K562 (cell line): ENCODE results near the gene PDCD1. TPM values are rescaled to one million over a fixed set of nuclear protein-coding genes. Genes with fewer than 3 reads are reported as not detected.

Source experiments
- ATAC-seq: fragments of 200-7000 bp; cut with Tn5 transposase; 3 replicates; pipeline ENCODE4 v1.9.1; 2020; ENCODE audit warnings: moderate library complexity
- BruUV-seq: library from RNA; stranded (reverse); fragments of 400-500 nt; replicated peaks from 2 replicates; lab custom pipeline; 2021; lab: Mats Ljungman, UMichigan
- CTCF ChIA-PET: fragments of 300-600 bp; formaldehyde crosslinking; extraction: SDS; loops from one replicate; lab custom pipeline; 2021; ENCODE audit warnings: low intra/inter-chr PET ratio; lab: Yijun Ruan, JAX
- POLR2A ChIA-PET: fragments of 300-600, 350-650 bp; sonication (Branson Sonifier 250); formaldehyde crosslinking; extraction: SDS; loops from one replicate; lab custom pipeline; 2021; ENCODE audit warnings: antibody characterized with exemption, inconsistent platforms; lab: Yijun Ruan, JAX
- DNase-seq, 4 experiments: peaks; one replicate each; pipeline versions ENCODE4 v3.0.0 to v3.0.0-alpha.2; 2011 to 2018; ENCODE audit warnings: low spot score in 3 of 4, mixed read lengths in 3 of 4; ENCODE audit errors: extremely low read depth in 1 of 4
- FAIRE-seq: peaks from 2 replicates; lab custom pipeline; 2011; peaks lifted over from hg19 to GRCh38; lab: Jason Lieb, UNC
- H2AFZ ChIP-seq: 2 replicates; pipeline ENCODE4 v1.6.0; 2011; ENCODE audit warnings: low read depth, low read length, control low read depth, inconsistent platforms
- H3K27ac ChIP-seq: fragments of 200-600 bp; 3 replicates; pipeline ENCODE4 v1.8.0; 2011; ENCODE audit warnings: low read depth, mild to moderate bottlenecking, control low read depth, inconsistent platforms, low read length, moderate library complexity, mixed read lengths; ENCODE audit errors: extremely low read depth
- H3K27me3 ChIP-seq, 2 experiments: fragments of 300-600 bp in 1 of 2; 2 replicates in 1 of 2; 3 replicates in 1 of 2; pipeline versions ENCODE4 v1.6.0 to v1.8.0; 2011; ENCODE audit warnings: inconsistent platforms in 2 of 2, low read length in 2 of 2, mild to moderate bottlenecking in 1 of 2, mixed read lengths in 1 of 2, moderate library complexity in 1 of 2; ENCODE audit not compliant: control insufficient read depth in 2 of 2, insufficient read depth in 2 of 2
- H3K36me3 ChIP-seq: fragments of 300-600 bp; 3 replicates; pipeline ENCODE4 v1.8.0; 2011; ENCODE audit warnings: mild to moderate bottlenecking, low read length, inconsistent platforms; ENCODE audit not compliant: control insufficient read depth, insufficient read depth
- H3K4me1 ChIP-seq, 2 experiments: fragments of 200-600 bp in 1 of 2; replicated peaks in 1 of 2; 2 replicates in 1 of 2; 3 replicates in 1 of 2; pipeline versions ENCODE4 v1.5.1 to v1.8.0; 2011; ENCODE audit warnings: inconsistent platforms in 2 of 2, low read length in 2 of 2, mild to moderate bottlenecking in 1 of 2, mixed read lengths in 1 of 2, moderate library complexity in 1 of 2; ENCODE audit not compliant: control insufficient read depth in 2 of 2, insufficient read depth in 2 of 2
- H3K4me2 ChIP-seq: 2 replicates; pipeline ENCODE4 v1.6.1; 2011; ENCODE audit warnings: low read length, control low read depth, inconsistent platforms, mixed read lengths; ENCODE audit not compliant: insufficient read depth
- H3K4me3 ChIP-seq: fragments of 200-600 bp; sonication (generic), shearing (Covaris generic); 2 replicates; pipeline ENCODE4 v1.5.1; 2016; ENCODE audit warnings: control low read depth, inconsistent platforms
- H3K79me2 ChIP-seq: fragments of 200-600 bp; 3 replicates; pipeline ENCODE4 v1.8.0; 2011; ENCODE audit warnings: low read length, inconsistent platforms; ENCODE audit not compliant: control insufficient read depth, insufficient read depth
- H3K9ac ChIP-seq, 2 experiments: 2 replicates each; pipeline versions ENCODE4 v1.6.0 to v1.6.1; 2011; ENCODE audit warnings: low read depth in 2 of 2, low read length in 2 of 2, control low read depth in 1 of 2, inconsistent platforms in 1 of 2, mild to moderate bottlenecking in 1 of 2, mixed read lengths in 1 of 2; ENCODE audit not compliant: insufficient read depth in 1 of 2
- H3K9me1 ChIP-seq: one replicate; pipeline ENCODE4 v1.6.0; 2011; ENCODE audit warnings: inconsistent platforms, mild to moderate bottlenecking, low read length, moderate library complexity; ENCODE audit not compliant: control insufficient read depth, insufficient read depth
- H3K9me3 ChIP-seq: replicated peaks from 2 replicates; pipeline ENCODE4 v1.5.1; 2011; ENCODE audit warnings: low read depth, low read length, inconsistent platforms; ENCODE audit not compliant: control insufficient read depth, insufficient read depth
- H4K20me1 ChIP-seq: replicated peaks from 2 replicates; pipeline ENCODE4 v1.6.1; 2011; ENCODE audit warnings: low read length, inconsistent platforms, mixed read lengths; ENCODE audit not compliant: control insufficient read depth, insufficient read depth
- BMI1 ChIP-seq: fragments of 150-350 bp; IDR thresholded peaks from 2 replicates; pipeline ENCODE4 v1.6.1; 2014; ENCODE audit warnings: low read length
- CBX1 ChIP-seq: sonication (generic); IDR thresholded peaks from 2 replicates; pipeline ENCODE4 v1.6.1; 2016; ENCODE audit warnings: antibody characterized with exemption, low read depth, mild to moderate bottlenecking
- CHD4 ChIP-seq: fragments of 200-600 bp; sonication (generic); IDR thresholded peaks from 3 replicates; pipeline ENCODE4 v1.6.1; 2012; ENCODE audit warnings: low read depth, mild to moderate bottlenecking, mixed read lengths, low read length, inconsistent platforms; ENCODE audit not compliant: insufficient read depth, insufficient replicate concordance, poor library complexity, severe bottlenecking
- CSDE1 ChIP-seq, 2 experiments: fragments of 450-650 bp; IDR thresholded peaks; 2 replicates each; pipeline ENCODE4 v1.6.1; 2016; ENCODE audit warnings: mild to moderate bottlenecking in 1 of 2
- FOS ChIP-seq: IDR thresholded peaks from 3 replicates; pipeline ENCODE4 v1.6.1; 2011; ENCODE audit not compliant: insufficient read length; ENCODE audit errors: extremely low read depth
- FOXJ3 ChIP-seq: sonication (generic); formaldehyde crosslinking; IDR thresholded peaks from 2 replicates; pipeline ENCODE4 v1.4.0; 2020; ENCODE audit warnings: mild to moderate bottlenecking, missing genetic modification reagents
- GTF2E2 ChIP-seq: fragments of 200-800 bp; sonication (Bioruptor generic); IDR thresholded peaks from 2 replicates; pipeline ENCODE4 v1.6.1; 2016; ENCODE audit warnings: missing genetic modification characterization, missing compliant biosample characterization
- KAT2B ChIP-seq: IDR thresholded peaks from one replicate; pipeline ENCODE4 v1.6.1; 2012; ENCODE audit warnings: low read depth, mild to moderate bottlenecking, control low read depth, inconsistent platforms, low read length, moderate library complexity
- NUFIP1 ChIP-seq: fragments of 450-650 bp; IDR thresholded peaks from 2 replicates; pipeline ENCODE4 v1.6.1; 2018; ENCODE audit not compliant: partially characterized antibody
- RFX1 ChIP-seq: fragments of 450-650 bp; IDR thresholded peaks from 2 replicates; pipeline ENCODE4 v1.6.1; 2016; ENCODE audit warnings: mild to moderate bottlenecking, moderate library complexity
- RHOXF2B ChIP-seq: fragments of 250-450 bp; sonication (Bioruptor Pico); conservative IDR thresholded peaks from 2 replicates; pipeline ENCODE4 v1.5.1; 2021
- SAFB ChIP-seq: fragments of 200-400 bp; formaldehyde crosslinking; IDR thresholded peaks from 2 replicates; pipeline ENCODE4 v1.6.1; 2017; ENCODE audit warnings: low read depth, low read length, borderline replicate concordance
- WGBS: fragments of 100-300 bp; shearing (Covaris generic); methylation state at CpG from one replicate; pipeline ENCODE4 v1.1.6; 2016; ENCODE audit warnings: low coverage, mixed read lengths; ENCODE audit not compliant: insufficient coverage; ENCODE audit errors: missing lambda C conversion rate; 5-methylcytosine and 5-hydroxymethylcytosine counted together
- in situ Hi-C: fragments of 300-500 bp; cut with MboI; formaldehyde crosslinking; loops from 4 replicates; pipeline ENCODE4 v1.15.0; 2018; ENCODE audit warnings: inconsistent platforms, mixed read lengths
- intact Hi-C: fragments of 100-400 bp; cut with micrococcal nuclease; formaldehyde crosslinking; loops from 2 replicates; pipeline ENCODE4 v1.14.2; 2022
- polyA plus RNA-seq, 8 experiments: library from polyadenylated mRNA; depleted of rRNA in 4 of 8; stranded (reverse) in 5 of 8; unstranded in 3 of 8; fragments of >200 nt; fragmentation: Nextera tagmentation in 2 of 8; fragmentation: Illumina TruSeq in 1 of 8; extraction: Ambion mirVana in 2 of 8; extraction: Trizol in 1 of 8; gene quantifications; 2 replicates each; pipeline versions ENCODE4 v1.2.1 to v1.2.3, GENCODE V29; 2011 to 2014; ENCODE audit warnings: inconsistent platforms in 1 of 8, missing spikeins in 1 of 8
- total RNA-seq, 7 experiments: library from RNA; depleted of rRNA in 6 of 7; stranded (reverse); fragments of >200 nt in 6 of 7; fragmentation: Illumina TruSeq in 2 of 7; extraction: Trizol in 2 of 7; gene quantifications; 2 replicates each; pipeline versions ENCODE4 v1.2.1 to v1.2.3, GENCODE V29; 2011 to 2021; ENCODE audit warnings: low replicate concordance in 1 of 7
- TF ChIP-seq, protein P1 (sequence below): fragments of 250-450 bp; sonication (Bioruptor Pico); IDR thresholded peaks from 2 replicates; pipeline ENCODE4 v1.4.0; 2020; ENCODE audit warnings: borderline replicate concordance
- TF ChIP-seq, protein P2 (sequence below): fragments of 150-350 bp; IDR thresholded peaks from 2 replicates; pipeline ENCODE4 v1.6.1; 2014; ENCODE audit warnings: low read depth, mild to moderate bottlenecking, low read length, borderline replicate concordance

Gene PDCD1
- total and polyA plus RNA-seq, 9 of the 15 experiments (the other 6 are each of a cell fraction or from before 2014, with no cell fraction given), result 0.15 to 2.5 (median 1.0) TPM; not detected in 2

DNA sequence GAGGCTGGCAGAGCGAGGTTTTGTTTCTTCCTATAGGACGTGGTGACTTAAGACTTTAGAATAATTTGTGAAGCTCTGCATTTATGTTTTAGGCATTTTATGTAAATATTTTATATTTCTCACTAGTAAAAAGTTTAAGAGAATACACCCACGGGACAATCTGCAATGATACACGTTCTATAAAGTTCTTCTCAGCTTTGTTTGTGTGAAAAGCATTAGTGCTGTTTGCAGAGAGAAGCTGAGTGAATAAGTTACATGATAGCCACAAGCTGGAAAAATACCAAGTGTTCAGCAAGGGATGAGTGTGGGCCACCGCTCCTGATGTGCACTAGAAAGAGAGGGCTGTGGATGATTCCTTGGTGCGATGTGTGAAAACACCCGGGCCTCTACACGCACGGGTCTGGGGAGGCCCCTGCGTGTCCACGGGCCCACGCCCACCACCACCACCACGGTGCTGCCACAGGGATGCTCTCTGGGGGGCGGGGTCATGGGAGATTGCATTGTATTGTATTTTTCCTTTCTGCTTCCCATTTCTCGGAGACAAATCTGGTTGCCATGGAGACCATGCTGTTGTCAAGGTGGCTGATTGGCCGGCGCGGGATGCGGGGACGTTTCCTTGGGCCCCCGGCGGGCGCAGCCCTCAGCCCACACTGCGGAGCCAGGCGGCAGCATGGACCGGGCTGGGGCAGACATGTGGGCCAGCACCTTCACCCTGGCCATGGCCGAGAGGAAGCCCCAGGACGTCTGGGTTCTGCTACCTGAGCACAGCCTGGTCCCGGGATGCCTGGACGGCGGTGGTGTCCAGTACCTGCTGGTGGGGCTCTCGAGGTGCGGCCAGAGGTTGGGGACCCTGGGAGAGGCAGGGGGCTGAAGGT is 10.6 kb upstream of the PDCD1 start, which contains the start of gene RTP5:
Gene RTP5 (plus strand): TSS at position 643 of the 875 bp plus-strand sequence. CDS start 28 bp downstream, at position 671.
- no peak within 1 kb of the TSS for H3K4me2 ChIP-seq
- CTCF ChIA-PET, result no interaction called here
- peaks cover 5% of the 10 kb centered on the region for H4K20me1 ChIP-seq
- H3K9ac ChIP-seq, result no peak within 1 kb of the TSS
- no peak within 1 kb of the TSS for H2AFZ ChIP-seq
- H3K36me3 ChIP-seq, result no peaks in the 10 kb centered on the region
- peaks cover 4 to 63% of the 10 kb centered on the region in 2 experiments; a peak in 4 of 5 replicates for H3K27me3 ChIP-seq
- 0% methylated on average over 11 of the region's 33 CpGs for WGBS
- no peaks in the 10 kb centered on the region for H3K79me2 ChIP-seq
- ATAC-seq (no peak), DNase-seq (peak in 1 of 4 experiments; percentile 40)
- intact Hi-C loops, result no loop called here
- in situ Hi-C loops, result no loop called here
- peaks cover 0 to 53% of the 10 kb centered on the region in 2 experiments; a peak in 2 of 5 replicates for H3K4me1 ChIP-seq
- TF ChIP-seq CSDE1 (IDR thresholded peaks at IDR 0.05), result no peak
- TF ChIP-seq BMI1, result no peak
- no peak for TF ChIP-seq CBX1
- TF ChIP-seq RFX1, result peak; percentile 86
- TF ChIP-seq FOS, result no peak
- no peak for TF ChIP-seq RHOXF2B (CRISPR knock-in tag)
- TF ChIP-seq, protein P1, sequence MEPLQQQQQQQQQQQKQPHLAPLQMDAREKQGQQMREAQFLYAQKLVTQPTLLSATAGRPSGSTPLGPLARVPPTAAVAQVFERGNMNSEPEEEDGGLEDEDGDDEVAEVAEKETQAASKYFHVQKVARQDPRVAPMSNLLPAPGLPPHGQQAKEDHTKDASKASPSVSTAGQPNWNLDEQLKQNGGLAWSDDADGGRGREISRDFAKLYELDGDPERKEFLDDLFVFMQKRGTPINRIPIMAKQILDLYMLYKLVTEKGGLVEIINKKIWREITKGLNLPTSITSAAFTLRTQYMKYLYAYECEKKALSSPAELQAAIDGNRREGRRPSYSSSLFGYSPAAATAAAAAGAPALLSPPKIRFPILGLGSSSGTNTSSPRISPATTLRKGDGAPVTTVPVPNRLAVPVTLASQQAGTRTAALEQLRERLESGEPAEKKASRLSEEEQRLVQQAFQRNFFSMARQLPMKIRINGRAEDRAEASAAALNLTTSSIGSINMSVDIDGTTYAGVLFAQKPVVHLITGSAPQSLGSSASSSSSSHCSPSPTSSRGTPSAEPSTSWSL (CRISPR knock-in tag), result no peak
- TF ChIP-seq, protein P2, sequence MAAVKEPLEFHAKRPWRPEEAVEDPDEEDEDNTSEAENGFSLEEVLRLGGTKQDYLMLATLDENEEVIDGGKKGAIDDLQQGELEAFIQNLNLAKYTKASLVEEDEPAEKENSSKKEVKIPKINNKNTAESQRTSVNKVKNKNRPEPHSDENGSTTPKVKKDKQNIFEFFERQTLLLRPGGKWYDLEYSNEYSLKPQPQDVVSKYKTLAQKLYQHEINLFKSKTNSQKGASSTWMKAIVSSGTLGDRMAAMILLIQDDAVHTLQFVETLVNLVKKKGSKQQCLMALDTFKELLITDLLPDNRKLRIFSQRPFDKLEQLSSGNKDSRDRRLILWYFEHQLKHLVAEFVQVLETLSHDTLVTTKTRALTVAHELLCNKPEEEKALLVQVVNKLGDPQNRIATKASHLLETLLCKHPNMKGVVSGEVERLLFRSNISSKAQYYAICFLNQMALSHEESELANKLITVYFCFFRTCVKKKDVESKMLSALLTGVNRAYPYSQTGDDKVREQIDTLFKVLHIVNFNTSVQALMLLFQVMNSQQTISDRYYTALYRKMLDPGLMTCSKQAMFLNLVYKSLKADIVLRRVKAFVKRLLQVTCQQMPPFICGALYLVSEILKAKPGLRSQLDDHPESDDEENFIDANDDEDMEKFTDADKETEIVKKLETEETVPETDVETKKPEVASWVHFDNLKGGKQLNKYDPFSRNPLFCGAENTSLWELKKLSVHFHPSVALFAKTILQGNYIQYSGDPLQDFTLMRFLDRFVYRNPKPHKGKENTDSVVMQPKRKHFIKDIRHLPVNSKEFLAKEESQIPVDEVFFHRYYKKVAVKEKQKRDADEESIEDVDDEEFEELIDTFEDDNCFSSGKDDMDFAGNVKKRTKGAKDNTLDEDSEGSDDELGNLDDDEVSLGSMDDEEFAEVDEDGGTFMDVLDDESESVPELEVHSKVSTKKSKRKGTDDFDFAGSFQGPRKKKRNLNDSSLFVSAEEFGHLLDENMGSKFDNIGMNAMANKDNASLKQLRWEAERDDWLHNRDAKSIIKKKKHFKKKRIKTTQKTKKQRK, result no peak
- no peak for TF ChIP-seq CHD4
- TF ChIP-seq FOXJ3 (CRISPR knock-in tag), result no peak
- TF ChIP-seq SAFB, result peak; percentile 23; the same call in 1 of the 2 replicates
- TF ChIP-seq KAT2B, result no peak
- TF ChIP-seq NUFIP1, result no peak
- TF ChIP-seq GTF2E2 (tag), result no peak
- TF ChIP-seq, all 486 proteins: peak for 2
- no TSS peak for BruUV-seq
- POLR2A ChIA-PET, result interaction anchor here (1.0 kb wide), 1 partner anchor 19 kb away, joined by 3 read pairs; no protein-coding TSS in a partner anchor
- H3K9me1 ChIP-seq, result no peaks in the 10 kb centered on the region
- no peak for FAIRE-seq
- H3K4me3 ChIP-seq, result no peak within 1 kb of the TSS
- peaks cover 4% of the 10 kb centered on the region; the same call in 1 of the 2 replicates for H3K9me3 ChIP-seq
- no peak within 1 kb of the TSS for H3K27ac ChIP-seq
